Measurements from ENCODE around the gene BTBD9.

GRCh38 chr6:38688579-38689087 lies 48.9 kb upstream of the BTBD9 start:
- TF ChIP-seq CTCF (conservative IDR thresholded peaks at IDR 0.05; ENCODE audit: low read depth, low read length) (0 out of 2 replicates have a peak, but pooled peaks have one; percentile 12), EZH2 (IDR thresholded peaks at IDR 0.05; ENCODE audit: low read length, unreplicated experiment) (no peak), EZH2phosphoT487 (IDR thresholded peaks at IDR 0.05; ENCODE audit: borderline replicate concordance, low read length) (no peak)

Data from PC-3 (cell line).